ENCODE measurements around the gene SERPINB10. TPM values are rescaled to one million over a fixed set of nuclear protein-coding genes. Genes with fewer than 3 reads are reported as not detected.
"Not testable (repeated sequence)": the region's sequence is repeated elsewhere in the genome, so short reads cannot be mapped to it uniquely, and the experiment has no call there.

The SERPINB10 gene
- total RNA-seq, 4 donors from 2014 or later = not detected

GRCh38 chr18:63928331-63928730, 20.6 kb downstream of the SERPINB10 start:
- WGBS, 2 donors = 79 to 86% methylated on average over 8 of the region's 8 CpGs
- intact Hi-C loops (cut with DNase I) = no loop called here
- no peak for DNase-seq
- H3K9me3 ChIP-seq = no peaks in the 10 kb centered on the region
- no peak overlapping the region for H3K27ac ChIP-seq
- no peaks in the 10 kb centered on the region for H3K36me3 ChIP-seq
- TF ChIP-seq POLR2A (IDR thresholded peaks at IDR 0.05) = no peak
- TF ChIP-seq CTCF (IDR thresholded peaks at IDR 0.05) = no peak
- H3K4me3 ChIP-seq (replicated peaks in 1 of 3) = no peak overlapping the region
- H3K4me1 ChIP-seq = no peaks in the 10 kb centered on the region
- no peaks in the 10 kb centered on the region for H3K27me3 ChIP-seq

- H3K36me3 ChIP-seq; DNase-seq; H3K27ac ChIP-seq; H3K4me1 ChIP-seq; H3K27me3 ChIP-seq; intact Hi-C loops (cut with DNase I); H3K4me3 ChIP-seq (replicated peaks in 1 of 3); H3K9me3 ChIP-seq: not testable (repeated sequence)
Observed at GRCh38 chr18:63929369-63929768, 21.6 kb downstream of the SERPINB10 start.

- Histone ChIP-seq H3K4me3 (replicated peaks in 1 of 3) (no peak overlapping the region), H3K9me3 (no peaks in the 10 kb centered on the region), H3K27me3 (no peaks in the 10 kb centered on the region), H3K36me3 (no peaks in the 10 kb centered on the region), H3K4me1 (no peaks in the 10 kb centered on the region), H3K27ac (no peak overlapping the region)
- DNase-seq = no peak
- intact Hi-C loops (cut with DNase I) = no loop called here
- no peak for TF ChIP-seq POLR2A (IDR thresholded peaks at IDR 0.05)
- TF ChIP-seq CTCF (IDR thresholded peaks at IDR 0.05) = no peak
- WGBS, 2 donors = 87 to 92% methylated on average over 3 of the region's 3 CpGs
Observed at GRCh38 chr18:63930773-63931354, 23.1 kb downstream of the SERPINB10 start.

- intact Hi-C loops (cut with DNase I) = no loop called here
- Histone ChIP-seq H3K36me3 (no peaks in the 10 kb centered on the region), H3K27ac (no peak overlapping the region), H3K27me3 (no peaks in the 10 kb centered on the region), H3K9me3 (no peaks in the 10 kb centered on the region), H3K4me3 (replicated peaks in 1 of 3) (peak overlapping the region; percentile 5 to 32 (median 18)), H3K4me1 (peaks cover 4 to 6% of the 10 kb centered on the region in 2 donors)
- no peak for TF ChIP-seq POLR2A (IDR thresholded peaks at IDR 0.05)
- peak in 5 of 6 experiments; percentile 44 to 83 (median 63) for TF ChIP-seq CTCF (IDR thresholded peaks at IDR 0.05)
- 2% methylated on average over 29 to 30 of the region's 54 CpGs for WGBS, 2 donors
- peak; percentile 75 to 81 for DNase-seq
Observed at GRCh38 chr18:63936156-63936931, 28.6 kb downstream of the SERPINB10 start.

GRCh38 chr18:63936932-63937393, 29.2 kb downstream of the SERPINB10 start:
- Histone ChIP-seq H3K27ac (no peak overlapping the region), H3K36me3 (no peaks in the 10 kb centered on the region), H3K27me3 (no peaks in the 10 kb centered on the region), H3K9me3 (no peaks in the 10 kb centered on the region), H3K4me3 (replicated peaks in 1 of 3) (peak overlapping the region in 1 of 3 donors; percentile 32), H3K4me1 (peaks cover 4 to 6% of the 10 kb centered on the region in 2 donors)
- no peak for DNase-seq
- WGBS, 2 donors = 50 to 56% methylated on average over 12 to 18 of the region's 19 CpGs
- intact Hi-C loops (cut with DNase I) = no loop called here
- TF ChIP-seq POLR2A (IDR thresholded peaks at IDR 0.05) (no peak), CTCF (IDR thresholded peaks at IDR 0.05) (no peak)

All from thyroid gland (tissue), 4 donors.